Stimulated activated CD8-positive, alpha-beta memory T cell treated with anti-CD3 and anti-CD28 coated beads, Interleukin-7, amount 100 ng/mL, for 48 hours (primary cell): ENCODE results near the gene SRP14.
"Not testable (repeated sequence)": the region's sequence is repeated elsewhere in the genome, so short reads cannot be mapped to it uniquely, and the experiment has no call there.

Experiments
- DNase-seq, 2 donors: peaks; one replicate each; pipeline ENCODE4 v3.0.0-alpha.2; 2020; ENCODE audit warnings: low read depth in 1 of 2; ENCODE audit errors: extremely low read depth in 1 of 2

The SRP14 gene

DNA sequence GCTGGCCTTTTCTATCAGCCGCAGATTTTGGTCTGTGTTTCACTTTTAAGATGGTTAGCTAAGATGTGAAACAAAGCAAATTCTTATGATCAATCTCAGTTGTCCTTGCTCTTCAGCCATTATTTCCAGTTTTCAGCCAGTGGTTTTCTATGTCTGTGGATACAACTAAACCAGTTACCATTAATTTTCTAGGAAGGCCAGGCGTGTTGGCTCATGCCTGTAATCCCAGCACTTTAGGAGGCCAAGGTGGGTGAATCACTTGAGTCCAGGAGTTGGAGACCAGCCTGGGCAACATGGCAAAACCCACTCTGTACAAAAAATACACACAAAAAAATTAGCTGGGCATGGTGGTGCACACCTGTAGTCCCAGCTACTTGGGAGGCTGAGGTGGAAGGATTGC is 42.8 kb downstream of the SRP14 start:
- DNase-seq = not testable (repeated sequence)

GRCh38 chr15:39992953-39993352 is 46.0 kb downstream of the SRP14 start:
- DNase-seq = not testable (repeated sequence)

- DNase-seq = no peak
Observed at GRCh38 chr15:39990706-39991105, 48.3 kb downstream of the SRP14 start.

DNA sequence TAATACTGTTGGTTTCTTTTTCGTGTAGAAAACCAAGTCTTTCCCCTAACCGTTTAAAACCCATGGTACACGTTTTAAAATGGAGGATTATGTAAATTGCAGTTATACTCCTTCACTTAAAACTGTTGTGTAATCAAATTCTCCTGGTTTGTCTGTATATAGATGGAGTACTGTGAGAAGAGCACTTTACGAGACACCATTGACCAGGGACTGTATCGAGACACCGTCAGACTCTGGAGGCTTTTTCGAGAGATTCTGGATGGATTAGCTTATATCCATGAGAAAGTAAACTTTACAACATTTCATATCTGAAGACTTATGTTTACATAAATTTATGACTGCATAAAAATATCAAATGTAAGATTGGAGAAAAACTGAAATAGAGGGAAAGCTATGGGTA is 51.2 kb downstream of the SRP14 start:
- DNase-seq = no peak
